Stimulated activated CD4-positive, alpha-beta T cell treated with anti-CD3 and anti-CD28 coated beads, Interleukin-1b, Interleukin-23, amount 100 ng/mL, for 24 hours (primary cell): ENCODE measurements around the gene MST1R.
"Not testable (repeated sequence)": the region's sequence is repeated elsewhere in the genome, so short reads cannot be mapped to it uniquely, and the experiment has no call there.

Source experiments
- DNase-seq, 4 experiments: peaks; one replicate each; pipeline ENCODE4 v3.0.0-alpha.2; 2020; ENCODE audit warnings: low read depth in 4 of 4, low spot score in 1 of 4

MST1R gene

DNA sequence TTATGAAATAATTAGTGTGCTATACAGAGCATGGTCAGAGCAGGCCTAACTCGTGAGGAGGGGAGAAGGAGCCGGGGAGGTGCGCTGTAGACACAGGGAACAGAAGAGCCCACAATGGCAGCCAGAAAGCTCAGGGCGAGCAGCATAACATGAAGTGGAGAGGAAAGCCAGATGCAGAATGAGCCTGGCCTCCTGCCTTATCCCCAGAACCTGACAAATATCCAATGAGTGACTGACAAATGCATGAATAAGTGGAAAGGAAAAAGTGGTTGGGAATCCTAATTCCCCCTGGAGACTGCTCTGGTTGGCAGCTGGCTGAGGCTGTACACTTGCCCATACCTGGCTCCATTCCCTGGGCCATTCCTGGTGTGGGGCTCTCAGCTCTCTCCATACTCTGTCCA, 9.2 kb upstream of the MST1R start:
- DNase-seq = no peak

DNA sequence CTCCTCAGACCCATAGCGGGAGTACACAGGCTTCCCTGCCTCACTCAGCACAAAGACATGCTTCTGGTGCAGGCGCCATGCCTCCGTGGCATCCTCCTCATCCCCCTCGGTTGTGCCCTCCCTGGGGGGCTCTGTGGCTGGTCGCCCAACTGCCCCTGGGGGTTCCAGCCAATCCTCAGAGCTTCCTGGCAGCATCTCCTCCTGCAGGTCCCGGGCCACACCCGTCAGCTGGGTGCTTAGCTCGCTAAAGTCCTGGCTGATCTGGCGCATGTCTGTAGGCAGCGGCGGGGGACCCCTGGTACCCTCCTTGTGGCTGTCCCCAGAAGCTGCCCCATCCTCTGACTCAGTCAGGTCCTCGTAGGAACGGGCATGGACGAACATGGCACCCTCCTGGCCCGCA, 7.9 kb upstream of the MST1R start:
- no peak for DNase-seq

DNA sequence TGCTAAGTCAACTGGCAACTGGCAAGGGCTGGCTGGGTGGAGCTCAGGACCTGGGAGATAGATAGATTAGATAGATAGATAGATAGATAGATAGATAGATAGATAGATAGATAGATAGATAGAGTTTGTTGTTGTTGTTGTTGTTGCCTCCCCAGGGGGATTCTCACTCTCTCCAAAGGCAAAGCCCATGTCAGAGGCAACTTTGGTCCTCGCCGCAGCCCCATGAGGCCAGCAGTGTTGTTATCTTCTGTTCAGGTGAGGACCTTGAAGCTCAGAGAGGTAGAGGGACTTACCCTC, 7.4 kb upstream of the MST1R start:
- DNase-seq = no peak

DNA sequence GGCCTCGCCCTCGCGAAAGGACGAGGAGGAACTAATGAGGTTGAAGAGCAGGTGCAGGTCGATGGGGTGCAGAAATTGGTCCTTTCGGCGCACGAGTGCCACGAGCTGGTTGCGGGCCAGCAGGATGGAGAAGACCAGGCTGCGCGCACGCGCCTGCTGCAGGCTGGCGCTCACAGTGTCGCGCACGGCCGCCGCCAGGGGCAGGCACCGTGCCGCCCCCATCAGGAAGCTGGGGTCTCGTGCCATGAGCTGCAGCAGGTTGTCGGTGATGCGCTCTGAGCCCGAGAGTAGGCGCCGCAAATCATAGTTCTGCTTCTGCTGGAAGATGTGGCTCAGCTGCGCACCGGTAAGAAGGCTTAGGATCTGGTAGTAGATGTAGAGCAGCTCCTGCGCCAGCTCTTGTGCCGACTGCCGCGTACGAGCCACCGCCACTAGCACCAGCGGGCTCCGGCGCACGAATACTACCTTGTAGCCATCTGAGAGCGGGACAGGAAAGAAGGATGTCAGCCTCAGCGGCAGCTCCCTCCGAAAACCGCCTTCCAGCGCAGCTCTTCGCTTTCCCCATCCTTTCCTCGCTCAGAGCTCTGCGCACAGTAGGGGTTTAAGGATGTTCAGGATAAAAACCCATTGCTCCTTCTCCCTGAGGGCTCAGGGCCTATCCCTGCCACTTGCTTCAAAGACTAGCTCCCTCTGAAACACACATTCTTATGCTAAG, 6.9 kb upstream of the MST1R start:
- no peak for DNase-seq

DNA sequence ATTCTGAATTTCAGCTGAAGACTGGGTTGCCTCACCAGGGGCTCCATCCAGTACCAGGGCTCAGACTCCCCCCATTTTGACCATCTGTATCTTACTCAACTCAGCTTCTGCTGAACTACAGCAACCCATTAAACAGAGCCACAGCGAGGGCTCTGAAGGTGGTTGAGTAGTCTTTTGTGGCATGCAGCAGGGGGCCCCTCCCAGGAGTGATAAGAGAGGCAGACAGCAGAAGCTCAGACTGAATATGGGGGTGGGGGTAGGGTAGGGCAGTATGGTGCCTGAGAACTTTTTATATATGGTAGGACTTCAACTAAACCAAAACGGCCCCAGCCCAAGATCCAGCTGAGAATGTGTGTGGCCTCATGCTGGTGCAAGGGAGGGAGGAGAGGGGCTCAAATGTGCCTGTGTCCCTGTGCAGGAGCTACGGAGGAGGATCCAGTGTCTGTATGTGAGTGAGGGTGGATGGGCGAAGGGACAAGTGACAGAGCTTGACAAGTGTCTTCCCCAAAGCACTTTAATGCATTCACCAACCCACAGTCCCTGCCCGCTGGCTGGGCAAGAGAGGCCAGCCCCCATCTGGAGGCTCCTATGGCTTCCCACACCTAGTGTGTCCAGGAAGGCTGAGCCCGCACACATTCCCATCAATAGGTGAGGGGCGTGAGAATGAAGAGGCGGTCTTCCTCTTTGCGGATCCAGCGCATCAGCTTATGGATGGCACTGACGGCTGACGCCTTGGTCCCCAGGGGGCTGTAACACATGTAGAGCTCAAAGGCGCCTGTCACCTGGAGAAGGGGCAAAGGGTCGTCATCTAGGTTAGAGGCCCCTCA, 4.9 kb upstream of the MST1R start:
- no peak for DNase-seq

DNA sequence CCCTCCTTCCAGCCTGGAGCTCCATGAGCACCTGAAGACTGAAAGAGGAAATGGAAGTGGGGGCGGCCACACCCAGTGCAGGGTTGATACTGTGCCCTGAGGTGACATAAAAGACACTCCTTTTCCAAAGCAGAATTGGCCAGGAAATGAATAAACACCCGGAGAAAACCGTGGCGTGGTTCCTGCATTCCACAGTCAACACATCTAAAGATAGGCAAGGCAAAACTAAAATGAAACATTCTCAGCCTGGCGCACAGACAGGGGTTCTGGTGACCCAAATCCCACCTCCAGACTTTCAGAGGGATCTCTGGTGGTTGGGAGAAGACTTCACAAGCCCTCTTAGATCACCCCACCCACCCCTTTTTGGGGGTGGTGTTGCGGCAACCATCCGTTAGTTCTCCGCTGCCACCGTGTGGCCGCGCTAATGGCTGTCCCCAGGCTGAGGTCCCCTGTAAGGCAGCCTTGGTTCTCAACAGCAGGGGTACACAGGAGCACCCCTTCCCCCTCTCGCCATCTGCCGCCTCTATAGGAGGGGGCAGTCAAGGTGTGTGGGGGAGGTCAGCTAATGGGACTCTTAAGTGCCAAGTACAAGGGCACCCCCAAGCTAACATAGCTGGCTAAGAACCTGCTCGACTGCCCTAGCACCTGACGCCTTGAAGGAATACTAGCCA, 2.5 kb upstream of the MST1R start:
- peak; percentile 13 to 44 (median 16) for DNase-seq

DNA sequence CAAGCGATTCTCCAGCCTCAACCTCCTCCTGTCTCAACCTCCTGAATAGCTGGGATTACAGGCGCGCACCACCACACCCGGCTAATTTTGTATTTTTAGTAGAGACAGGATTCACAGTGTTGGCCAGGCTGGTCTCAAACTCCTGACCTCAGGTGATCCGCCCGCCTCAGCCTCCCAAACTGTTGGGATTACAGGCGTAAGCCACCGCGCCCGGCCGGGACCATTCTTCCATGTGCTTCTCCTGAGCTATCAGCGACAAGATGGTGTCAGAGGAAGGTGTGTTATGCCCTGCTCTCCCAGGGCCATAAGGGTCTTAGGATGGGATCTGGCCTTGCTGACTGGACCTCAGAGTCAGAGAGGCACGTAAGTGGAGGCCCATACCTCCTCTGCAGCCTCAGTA, 775 bp upstream of the MST1R start:
- not testable (repeated sequence) for DNase-seq

DNA sequence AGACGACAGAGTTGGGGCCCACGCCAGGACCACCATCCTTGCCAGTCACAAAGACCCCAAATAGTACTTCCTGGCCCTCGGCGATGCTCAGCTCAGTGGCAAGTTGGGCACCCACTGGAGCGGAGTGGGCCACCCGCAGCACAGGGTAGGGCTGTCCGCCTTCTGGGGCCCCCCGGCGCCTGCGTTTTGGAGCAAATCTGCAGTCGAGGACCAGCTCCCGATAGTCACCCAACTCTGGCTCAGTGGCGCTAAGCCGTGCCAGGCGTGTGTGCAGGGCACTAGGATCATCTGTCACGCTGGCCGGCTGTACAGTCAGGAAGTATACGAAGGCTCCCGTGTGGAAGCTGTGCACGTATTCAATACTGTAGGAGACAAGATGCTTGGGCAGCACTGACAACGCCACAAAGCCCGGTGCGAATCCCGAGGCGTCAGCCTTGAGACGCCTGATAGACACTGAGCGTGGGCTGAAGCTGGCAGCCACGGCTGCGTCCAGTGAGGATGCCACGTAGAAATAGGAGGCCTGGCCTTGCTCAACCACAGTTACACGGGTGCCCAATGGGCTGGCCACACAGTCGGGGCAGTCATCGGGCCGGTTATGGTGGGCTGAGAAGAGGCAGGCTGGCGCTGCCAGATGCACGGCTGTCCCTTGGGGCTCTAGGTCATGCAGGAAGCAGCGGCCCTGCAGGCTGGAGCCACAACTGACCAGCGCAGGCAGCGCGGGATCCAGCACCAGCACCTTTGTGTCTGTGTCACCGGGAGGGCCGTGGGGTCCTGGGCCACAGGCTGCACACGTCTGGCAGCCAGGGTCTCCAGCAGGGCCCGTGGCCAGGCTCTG, 945 bp downstream of the MST1R start:
- DNase-seq = no peak

DNA sequence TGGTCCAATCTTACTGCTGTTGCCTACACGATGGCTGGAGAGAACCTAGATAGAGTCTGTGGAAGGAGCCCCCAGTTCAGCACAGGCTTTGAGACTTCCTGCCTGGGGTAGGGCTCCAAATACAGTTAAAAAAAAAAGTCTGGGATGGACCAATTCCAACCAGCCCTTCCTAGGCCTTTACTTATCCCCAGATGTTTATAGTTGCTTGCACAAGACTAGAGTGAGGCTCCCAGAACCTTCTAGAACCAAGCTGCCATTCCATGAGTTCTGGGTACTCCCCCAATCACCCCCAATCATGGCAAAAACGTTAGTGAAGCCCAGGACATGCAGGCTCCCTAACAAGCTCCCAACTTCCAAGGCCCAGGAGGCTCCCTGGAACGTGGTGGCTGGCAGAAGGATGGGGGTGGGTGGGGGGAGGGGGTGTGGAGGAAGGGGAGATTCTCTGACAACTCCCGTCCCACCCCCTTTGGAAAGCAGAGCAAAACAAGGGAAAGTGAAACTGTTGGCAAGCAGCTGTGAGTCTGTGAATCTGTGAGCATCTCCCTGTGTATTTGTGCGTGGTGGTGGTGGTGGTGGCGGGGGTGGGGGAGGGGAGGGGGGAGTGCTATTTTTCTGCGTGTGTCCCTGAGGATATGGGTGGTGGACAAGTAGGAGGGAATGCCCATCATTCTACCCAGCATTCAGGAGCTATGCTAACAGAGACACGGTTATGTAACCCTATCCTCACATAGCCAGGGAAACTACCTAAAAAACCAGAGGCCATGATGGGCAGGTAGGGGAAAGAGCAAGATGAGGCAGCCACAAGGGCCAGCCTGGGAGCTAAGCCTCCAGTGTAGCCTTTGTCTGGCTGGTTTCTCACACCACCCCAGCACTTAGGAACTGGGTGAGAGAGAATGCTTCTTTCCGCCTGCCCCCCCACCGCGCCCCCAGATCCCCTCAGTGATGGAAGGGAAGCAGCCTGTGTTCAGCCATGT, 2.0 kb downstream of the MST1R start:
- DNase-seq = no peak

DNA sequence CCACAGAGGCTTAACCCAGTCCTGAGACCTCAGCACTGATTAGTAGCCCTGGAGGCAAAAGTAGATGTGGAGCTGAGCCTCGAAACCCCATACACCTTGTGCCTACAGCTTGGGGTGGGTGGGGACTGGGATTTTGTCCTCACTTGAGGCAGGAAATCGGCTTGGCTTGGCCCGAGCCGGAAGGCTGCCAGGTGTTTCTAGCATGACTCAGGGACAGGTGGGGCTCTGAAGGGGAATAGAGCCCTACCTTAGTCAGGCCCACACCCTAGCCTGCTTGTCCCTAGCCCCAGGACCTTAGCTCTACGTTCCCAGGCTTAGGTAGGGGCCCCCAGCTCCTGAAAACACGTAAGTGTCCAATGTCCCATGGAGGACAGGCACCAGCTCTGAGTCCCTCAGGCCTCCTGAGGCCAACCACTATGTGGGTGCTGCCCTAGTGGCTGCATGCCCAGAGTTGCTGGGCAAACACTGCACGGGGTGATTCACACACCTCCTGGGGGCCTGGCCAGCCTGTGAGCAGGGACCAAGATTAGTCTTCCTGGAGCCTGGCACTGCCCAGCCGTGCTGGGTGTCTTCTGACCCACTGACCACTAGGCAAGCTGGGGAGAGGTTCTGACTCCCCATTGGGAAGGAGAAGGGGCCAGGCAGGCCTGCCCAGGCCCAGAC, 3.1 kb downstream of the MST1R start:
- DNase-seq = no peak

DNA sequence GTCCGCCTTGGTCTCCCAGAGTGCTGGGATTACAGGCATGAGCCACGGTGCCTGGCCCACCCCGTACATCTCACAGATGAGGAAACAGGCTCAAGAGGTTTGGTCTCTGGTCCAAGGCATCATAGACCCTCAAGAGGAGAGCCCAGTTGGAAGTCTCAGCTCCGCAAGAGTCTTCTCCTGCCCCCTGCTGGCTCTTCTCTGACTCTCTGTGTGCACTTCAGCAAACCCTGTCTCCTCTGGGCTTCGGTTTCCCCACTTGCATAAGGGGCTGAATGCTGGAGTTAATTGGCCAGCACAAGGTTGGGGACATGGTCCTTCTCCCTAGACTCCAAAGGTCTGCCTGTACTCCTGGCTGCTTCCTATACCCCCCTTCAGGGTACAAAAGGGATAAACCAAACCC, 3.9 kb downstream of the MST1R start:
- DNase-seq = no peak

DNA sequence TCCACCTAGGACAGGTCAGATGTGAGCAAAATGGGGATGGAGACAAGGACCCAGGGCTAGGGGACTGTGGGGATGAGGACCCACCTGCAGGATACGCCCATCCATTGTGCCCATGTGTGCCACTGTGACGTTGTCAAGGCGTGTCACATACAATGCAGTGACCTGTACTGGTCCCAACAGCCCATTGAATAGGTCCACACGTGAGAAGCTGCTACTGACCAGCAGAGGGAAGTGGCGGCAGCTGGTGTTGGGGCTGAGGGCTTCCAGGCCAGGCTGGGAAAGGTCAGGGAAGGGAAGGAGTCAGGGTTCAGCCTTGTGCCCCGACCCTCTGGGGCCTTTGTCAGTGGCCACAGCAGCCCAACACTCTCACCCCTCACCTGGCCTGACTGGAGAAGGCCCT, 4.7 kb downstream of the MST1R start:
- DNase-seq = no peak

DNA sequence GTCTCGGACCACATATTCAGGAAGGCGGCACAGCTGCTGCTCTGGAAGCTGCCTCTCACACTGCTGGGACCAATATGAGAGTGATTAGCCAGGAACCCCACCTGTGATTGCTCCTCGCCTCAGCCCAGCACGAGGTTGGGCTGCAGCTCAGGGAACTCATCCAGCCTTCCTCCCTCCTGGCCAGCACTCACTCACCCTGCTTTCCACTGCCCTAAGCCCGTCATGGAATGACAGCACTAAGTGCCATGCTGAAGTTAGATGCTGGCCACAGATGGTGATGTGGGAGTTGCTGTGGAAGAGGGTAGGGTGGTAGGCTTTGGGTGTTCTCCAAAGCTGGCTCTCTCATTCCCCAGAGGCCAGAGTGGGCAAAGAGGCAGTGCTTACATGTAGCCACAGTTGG, 7.3 kb downstream of the MST1R start:
- DNase-seq = no peak

DNA sequence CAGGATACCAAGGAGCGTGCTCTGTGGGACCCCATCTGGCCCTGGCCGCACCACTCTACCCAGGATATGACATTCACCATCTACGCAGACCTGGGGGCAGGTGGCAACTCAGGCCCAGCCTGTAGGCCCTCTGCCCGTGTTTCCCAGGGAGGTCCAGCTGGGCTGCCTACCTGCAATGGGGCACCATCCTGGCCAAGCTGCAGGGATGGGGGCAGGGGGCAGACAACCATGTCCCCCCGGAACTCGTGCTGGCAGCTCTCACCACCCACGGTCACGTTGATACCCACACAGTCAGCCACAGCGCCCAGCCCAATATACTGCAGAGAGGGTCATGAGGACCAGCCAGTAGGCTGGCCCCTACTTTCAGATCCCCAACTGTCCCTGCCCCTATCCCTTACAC, 7.9 kb downstream of the MST1R start:
- no peak for DNase-seq

DNA sequence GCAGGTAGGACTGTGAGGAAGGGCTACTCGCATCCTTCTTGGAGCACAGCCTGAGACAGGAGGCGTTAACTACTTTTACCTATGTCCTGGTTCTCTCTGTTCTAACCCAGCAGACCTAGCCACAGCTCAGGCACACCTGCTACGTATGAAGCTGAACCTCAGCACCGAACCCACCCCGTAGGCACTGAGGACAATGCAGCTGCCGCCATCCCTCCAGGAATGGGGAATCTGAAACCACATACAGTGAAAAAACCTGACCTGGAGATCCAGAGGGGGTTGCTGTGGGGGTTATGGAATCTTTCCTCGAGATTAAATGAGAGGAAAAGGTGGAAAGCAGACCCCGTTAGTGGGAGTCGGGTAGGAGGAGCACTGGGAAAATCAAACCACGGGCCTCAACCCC, 14.4 kb downstream of the MST1R start:
- no peak for DNase-seq

DNA sequence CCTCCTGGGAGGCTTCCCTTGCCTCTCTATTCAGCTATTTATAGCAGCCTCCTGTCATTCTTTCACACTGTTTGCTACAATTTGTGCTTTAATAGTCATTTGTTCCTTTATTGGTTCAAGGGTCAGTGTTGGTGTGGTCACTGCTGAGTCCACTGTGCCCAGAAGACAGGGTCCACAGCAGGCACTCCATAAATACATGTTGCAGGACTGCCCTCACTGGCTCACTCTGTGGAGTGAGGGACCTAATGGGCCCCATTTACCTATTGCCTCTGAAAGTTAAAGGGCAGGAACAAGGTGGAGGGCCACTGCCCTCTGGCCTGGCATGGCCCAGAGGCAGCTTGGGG, 16.8 kb downstream of the MST1R start:
- DNase-seq = no peak

DNA sequence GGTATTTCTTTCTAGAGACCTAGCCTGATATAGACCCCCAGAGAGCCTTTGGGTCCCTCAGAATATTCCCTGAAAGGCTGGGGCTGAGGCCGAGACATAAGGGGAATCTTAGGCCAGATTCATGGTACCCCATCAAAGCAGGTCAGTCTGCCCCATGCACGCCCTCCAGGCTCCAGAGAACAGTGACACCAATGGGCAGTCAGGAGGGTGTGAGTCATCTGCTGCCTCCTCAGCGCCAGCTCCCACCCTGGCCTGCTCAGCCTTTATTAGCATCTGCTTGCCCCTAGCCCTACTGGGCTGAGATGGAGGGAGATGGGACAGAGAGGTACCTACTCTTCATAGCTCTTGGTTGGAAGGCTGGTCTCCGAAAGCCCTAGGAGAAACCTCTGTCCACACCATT, 19.7 kb downstream of the MST1R start:
- DNase-seq = no peak

DNA sequence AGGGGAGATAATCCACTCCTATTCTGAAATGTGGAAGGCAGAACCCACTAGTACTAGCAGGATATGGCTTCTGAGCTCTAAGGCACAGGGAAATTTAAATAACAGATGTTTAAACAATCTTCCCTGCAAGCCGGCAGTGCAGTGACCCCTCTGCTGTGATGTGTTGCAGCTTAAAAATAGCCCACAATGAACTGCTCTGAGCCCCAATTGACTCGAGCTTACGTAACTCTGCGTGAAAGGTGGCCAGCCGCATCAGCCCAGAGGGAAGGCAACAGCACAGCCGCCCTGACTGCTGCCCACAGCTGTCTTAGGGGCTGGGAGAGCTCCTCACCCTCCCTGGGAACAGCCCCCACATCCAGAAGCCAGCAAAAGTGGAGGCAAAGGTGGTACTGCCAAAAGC, 21.5 kb downstream of the MST1R start:
- no peak for DNase-seq

DNA sequence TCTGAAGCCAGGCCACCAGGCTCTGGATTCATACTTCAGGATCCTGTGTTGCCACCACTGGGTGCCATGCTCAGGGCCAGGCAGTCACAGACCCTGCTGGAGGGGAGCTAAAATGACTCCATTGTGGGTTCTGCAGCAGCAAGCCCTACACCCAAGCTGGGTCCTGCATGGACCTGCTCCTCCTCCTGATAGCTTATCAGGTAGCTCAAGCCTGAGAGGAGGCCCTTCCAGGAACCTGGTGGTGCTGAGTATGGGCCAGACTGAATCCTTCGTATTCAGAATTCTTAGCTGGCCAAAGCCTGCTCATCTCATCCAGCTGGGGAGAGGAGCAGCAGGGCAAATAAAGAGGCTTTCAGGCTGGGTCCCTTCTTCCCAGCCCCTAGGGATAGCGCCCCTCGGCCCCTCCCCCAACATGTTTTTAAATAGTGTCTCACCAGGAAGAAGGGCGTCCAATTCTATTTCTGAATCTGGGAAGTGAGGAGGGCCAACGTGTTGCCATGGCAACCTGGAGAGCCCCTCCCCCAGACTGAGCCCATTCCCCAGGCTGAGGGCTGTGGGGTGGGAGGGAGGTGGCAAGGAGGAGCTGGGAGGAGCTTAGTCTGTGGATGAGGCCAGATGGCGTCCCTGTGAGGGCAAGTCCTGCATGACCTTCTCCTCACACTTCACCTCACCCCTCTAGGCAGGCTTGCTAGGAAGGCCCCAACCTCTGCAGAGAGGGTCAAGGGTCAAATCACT, 22.9 kb downstream of the MST1R start:
- no peak for DNase-seq
